K562 (cell line): Measurements from ENCODE around the gene HSPB1. TPM values are rescaled to one million over a fixed set of nuclear protein-coding genes. Genes with fewer than 3 reads are reported as not detected.

ENCODE experiments used
- ARID2 ChIP-seq: fragments of 450-650 bp; IDR thresholded peaks from 2 replicates; pipeline ENCODE4 v1.6.1; 2017; ENCODE audit warnings: antibody characterized with exemption, mild to moderate bottlenecking
- ATF1 ChIP-seq, 2 experiments: fragments of 450-650 bp in 1 of 2; IDR thresholded peaks; 2 replicates each; pipeline ENCODE4 v1.6.1; 2016; ENCODE audit warnings: missing compliant biosample characterization in 1 of 2, missing genetic modification characterization in 1 of 2
- BRD4 ChIP-seq: fragments of 200-600 bp; sonication (generic); IDR thresholded peaks from 2 replicates; pipeline ENCODE4 v1.6.1; 2017; ENCODE audit warnings: inconsistent platforms
- CBFA2T3 ChIP-seq: fragments of 450-650 bp; IDR thresholded peaks from 2 replicates; pipeline ENCODE4 v1.6.1; 2017
- CBX1 ChIP-seq: sonication (generic); IDR thresholded peaks from 2 replicates; pipeline ENCODE4 v1.6.1; 2016; ENCODE audit warnings: antibody characterized with exemption, low read depth, mild to moderate bottlenecking
- EGR1 ChIP-seq: fragments of 450-650 bp; conservative IDR thresholded peaks from 2 replicates; pipeline ENCODE4 v1.6.1; 2017; ENCODE audit warnings: mild to moderate bottlenecking
- ESRRA ChIP-seq: fragments of 450-650 bp; IDR thresholded peaks from 2 replicates; pipeline ENCODE4 v1.6.1; 2014; ENCODE audit warnings: low read depth, mild to moderate bottlenecking, moderate library complexity, borderline replicate concordance
- GABPB2 ChIP-seq: fragments of 250-450 bp; sonication (Bioruptor Pico); conservative IDR thresholded peaks from 2 replicates; pipeline ENCODE4 v1.5.1; 2021; ENCODE audit warnings: mild to moderate bottlenecking
- HDGF ChIP-seq: fragments of 450-650 bp; IDR thresholded peaks from 2 replicates; pipeline ENCODE4 v1.6.1; 2016
- JUN ChIP-seq, 2 experiments: sonication (generic) in 1 of 2; formaldehyde crosslinking in 1 of 2; IDR thresholded peaks; 2 replicates each; pipeline versions ENCODE4 v1.6.1 to v1.8.0; 2012 to 2022; ENCODE audit warnings: borderline replicate concordance in 2 of 2, mild to moderate bottlenecking in 2 of 2, improper control_type of control experiment in 1 of 2, low read depth in 1 of 2, low read length in 1 of 2, missing genetic modification reagents in 1 of 2
- MCM3 ChIP-seq: fragments of 450-650 bp; IDR thresholded peaks from 2 replicates; pipeline ENCODE4 v1.6.1; 2016
- MTA1 ChIP-seq: fragments of 450-650 bp; IDR thresholded peaks from 2 replicates; pipeline ENCODE4 v1.6.1; 2017; ENCODE audit warnings: borderline replicate concordance
- MYNN ChIP-seq, 2 experiments: sonication (generic); formaldehyde crosslinking in 1 of 2; IDR thresholded peaks; 2 replicates each; pipeline versions ENCODE4 v1.5.0 to v1.6.1; 2016 to 2020; ENCODE audit warnings: antibody characterized with exemption in 1 of 2, missing genetic modification reagents in 1 of 2
- PHTF2 ChIP-seq: fragments of 250-450 bp; sonication (Bioruptor Pico); IDR thresholded peaks from 2 replicates; pipeline ENCODE4 v1.5.0; 2021; ENCODE audit warnings: mild to moderate bottlenecking
- POLR2G ChIP-seq: fragments of 200-400 bp; formaldehyde crosslinking; IDR thresholded peaks from 2 replicates; pipeline ENCODE4 v1.6.1; 2017; ENCODE audit warnings: low read depth, mild to moderate bottlenecking, antibody characterized with exemption, low read length, moderate library complexity
- PRPF4 ChIP-seq: fragments of 200-400 bp; formaldehyde crosslinking; IDR thresholded peaks from one replicate; pipeline ENCODE4 v1.6.1; 2017; ENCODE audit warnings: low read length, low read depth, mild to moderate bottlenecking; ENCODE audit not compliant: insufficient read depth, poor library complexity, severe bottlenecking
- RBM34 ChIP-seq: fragments of 200-400 bp; formaldehyde crosslinking; IDR thresholded peaks from 2 replicates; pipeline ENCODE4 v1.6.1; 2018; ENCODE audit warnings: low read length, borderline replicate concordance; ENCODE audit not compliant: insufficient read depth
- SMARCA4 ChIP-seq: fragments of 450-650 bp; IDR thresholded peaks from 2 replicates; pipeline ENCODE4 v1.6.1; 2016
- SP1 ChIP-seq: sonication (generic); formaldehyde crosslinking; IDR thresholded peaks from 2 replicates; pipeline ENCODE4 v1.8.1; 2022; ENCODE audit warnings: mild to moderate bottlenecking, missing genetic modification reagents
- TRIM24 ChIP-seq, 2 experiments: fragments of 450-650 bp; IDR thresholded peaks; 2 replicates each; pipeline ENCODE4 v1.6.1; 2016
- ZNF165 ChIP-seq: fragments of 250-450 bp; sonication (Bioruptor Pico); IDR thresholded peaks from 2 replicates; pipeline ENCODE4 v1.4.0; 2020; ENCODE audit warnings: borderline replicate concordance
- ZNF717 ChIP-seq: fragments of 250-450 bp; sonication (Bioruptor Pico); IDR thresholded peaks from 2 replicates; pipeline ENCODE4 v1.5.0; 2021
- polyA plus RNA-seq, 8 experiments: library from polyadenylated mRNA; depleted of rRNA in 4 of 8; stranded (reverse) in 5 of 8; unstranded in 3 of 8; fragments of >200 nt; fragmentation: Nextera tagmentation in 2 of 8; fragmentation: Illumina TruSeq in 1 of 8; extraction: Ambion mirVana in 2 of 8; extraction: Trizol in 1 of 8; gene quantifications; 2 replicates each; pipeline versions ENCODE4 v1.2.1 to v1.2.3, GENCODE V29; 2011 to 2014; ENCODE audit warnings: inconsistent platforms in 1 of 8, missing spikeins in 1 of 8
- total RNA-seq, 7 experiments: library from RNA; depleted of rRNA in 6 of 7; stranded (reverse); fragments of >200 nt in 6 of 7; fragmentation: Illumina TruSeq in 2 of 7; extraction: Trizol in 2 of 7; gene quantifications; 2 replicates each; pipeline versions ENCODE4 v1.2.1 to v1.2.3, GENCODE V29; 2011 to 2021; ENCODE audit warnings: low replicate concordance in 1 of 7
- TF ChIP-seq, protein P1 (sequence below): fragments of 450-650 bp; formaldehyde crosslinking; IDR thresholded peaks from 2 replicates; pipeline ENCODE4 v1.4.0; 2020; ENCODE audit warnings: mild to moderate bottlenecking, moderate library complexity
- TF ChIP-seq, protein P2 (sequence below): fragments of 450-650 bp; IDR thresholded peaks from 2 replicates; pipeline ENCODE4 v1.7.1; 2018; ENCODE audit warnings: mild to moderate bottlenecking, low read depth; ENCODE audit not compliant: partially characterized antibody
- TF ChIP-seq, protein P3 (sequence below): fragments of 250-450 bp; sonication (Bioruptor Pico); IDR thresholded peaks from 2 replicates; pipeline ENCODE4 v1.5.0; 2021

Gene HSPB1
- total and polyA plus RNA-seq, 9 of the 15 experiments (the other 6 are each of a cell fraction or from before 2014, with no cell fraction given), result 27.1 to 522 (median 138) TPM

DNA sequence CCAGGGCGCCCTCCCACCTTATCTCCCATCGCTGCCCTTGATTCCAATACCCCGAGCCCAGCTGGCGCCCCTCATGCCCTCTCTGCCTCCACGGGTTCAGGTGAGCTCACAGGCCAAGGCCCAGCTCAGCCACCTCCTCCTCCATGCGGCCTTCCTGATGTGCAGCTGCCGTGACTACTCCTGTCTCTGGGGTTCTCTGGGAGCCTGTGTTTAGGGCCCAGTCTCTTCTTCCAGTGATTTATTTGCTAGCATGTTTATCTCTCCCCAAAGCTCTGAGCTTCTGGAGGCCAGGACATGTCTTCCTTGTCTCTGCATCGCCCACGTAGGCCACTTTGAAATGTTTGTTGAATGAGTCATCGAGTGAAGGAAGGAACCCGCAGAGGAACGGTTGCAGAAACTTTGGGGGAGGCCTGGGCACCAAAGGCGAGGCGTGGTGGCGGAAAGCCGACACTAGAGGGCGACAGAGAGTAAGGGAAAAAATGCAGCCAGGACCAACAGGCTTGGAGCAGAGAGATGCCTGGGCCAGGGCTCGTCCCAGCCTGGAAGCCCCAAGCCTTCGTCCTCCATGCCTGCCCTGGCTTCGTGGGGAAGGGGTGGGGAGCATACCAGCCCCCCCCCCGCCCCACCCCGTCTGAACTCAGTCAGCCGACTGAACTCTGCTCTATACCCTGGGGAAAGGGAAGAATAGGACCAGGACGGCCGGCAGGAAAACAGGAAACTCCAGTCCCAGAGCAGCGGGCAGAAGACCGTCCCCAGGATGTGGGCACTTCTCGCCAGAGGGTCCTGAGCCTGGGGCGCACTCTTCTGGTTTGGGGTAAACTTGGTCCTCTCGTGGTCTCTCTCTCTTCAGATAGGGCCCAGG, 10.9 kb upstream of the HSPB1 start (continued):
- TF ChIP-seq ARID2 (peak; percentile 97), CBFA2T3 (peak; percentile 84), EGR1 (peak; percentile 99), POLR2G (peak; percentile 71), CBX1 (peak; percentile 89; the same call in 1 of the 2 replicates), MCM3 (no peak), SP1 (CRISPR knock-in tag) (peak; percentile 87), PRPF4 (no peak), HDGF (no peak), ZNF717 (CRISPR knock-in tag) (no peak), MYNN (IDR thresholded peaks at IDR 0.05) (peak; percentile 90), MYNN (CRISPR knock-in tag; IDR thresholded peaks at IDR 0.05) (no peak), TRIM24 (IDR thresholded peaks at IDR 0.05) (peak in 1 of 2 experiments; percentile 59; a peak in 2 of 4 replicates), ATF1 (CRISPR knock-in tag; IDR thresholded peaks at IDR 0.05) (no peak), ATF1 (tag; IDR thresholded peaks at IDR 0.05) (peak; percentile 80), RBM34 (no peak), ZNF165 (no peak), BRD4 (no peak), GABPB2 (CRISPR knock-in tag) (no peak), MTA1 (peak; percentile 55; the same call in 1 of the 2 replicates), ESRRA (peak; percentile 70; the same call in 1 of the 2 replicates), SMARCA4 (peak; percentile 95), JUN (IDR thresholded peaks at IDR 0.05; ENCODE audit: borderline replicate concordance, low read depth, low read length) (peak; percentile 98), JUN (CRISPR knock-in tag; IDR thresholded peaks at IDR 0.05; ENCODE audit: borderline replicate concordance) (peak; percentile 96), PHTF2 (no peak; the same call in 1 of the 2 replicates)
- TF ChIP-seq, protein P1, sequence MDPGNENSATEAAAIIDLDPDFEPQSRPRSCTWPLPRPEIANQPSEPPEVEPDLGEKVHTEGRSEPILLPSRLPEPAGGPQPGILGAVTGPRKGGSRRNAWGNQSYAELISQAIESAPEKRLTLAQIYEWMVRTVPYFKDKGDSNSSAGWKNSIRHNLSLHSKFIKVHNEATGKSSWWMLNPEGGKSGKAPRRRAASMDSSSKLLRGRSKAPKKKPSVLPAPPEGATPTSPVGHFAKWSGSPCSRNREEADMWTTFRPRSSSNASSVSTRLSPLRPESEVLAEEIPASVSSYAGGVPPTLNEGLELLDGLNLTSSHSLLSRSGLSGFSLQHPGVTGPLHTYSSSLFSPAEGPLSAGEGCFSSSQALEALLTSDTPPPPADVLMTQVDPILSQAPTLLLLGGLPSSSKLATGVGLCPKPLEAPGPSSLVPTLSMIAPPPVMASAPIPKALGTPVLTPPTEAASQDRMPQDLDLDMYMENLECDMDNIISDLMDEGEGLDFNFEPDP (CRISPR knock-in tag), result no peak
- TF ChIP-seq, protein P2, sequence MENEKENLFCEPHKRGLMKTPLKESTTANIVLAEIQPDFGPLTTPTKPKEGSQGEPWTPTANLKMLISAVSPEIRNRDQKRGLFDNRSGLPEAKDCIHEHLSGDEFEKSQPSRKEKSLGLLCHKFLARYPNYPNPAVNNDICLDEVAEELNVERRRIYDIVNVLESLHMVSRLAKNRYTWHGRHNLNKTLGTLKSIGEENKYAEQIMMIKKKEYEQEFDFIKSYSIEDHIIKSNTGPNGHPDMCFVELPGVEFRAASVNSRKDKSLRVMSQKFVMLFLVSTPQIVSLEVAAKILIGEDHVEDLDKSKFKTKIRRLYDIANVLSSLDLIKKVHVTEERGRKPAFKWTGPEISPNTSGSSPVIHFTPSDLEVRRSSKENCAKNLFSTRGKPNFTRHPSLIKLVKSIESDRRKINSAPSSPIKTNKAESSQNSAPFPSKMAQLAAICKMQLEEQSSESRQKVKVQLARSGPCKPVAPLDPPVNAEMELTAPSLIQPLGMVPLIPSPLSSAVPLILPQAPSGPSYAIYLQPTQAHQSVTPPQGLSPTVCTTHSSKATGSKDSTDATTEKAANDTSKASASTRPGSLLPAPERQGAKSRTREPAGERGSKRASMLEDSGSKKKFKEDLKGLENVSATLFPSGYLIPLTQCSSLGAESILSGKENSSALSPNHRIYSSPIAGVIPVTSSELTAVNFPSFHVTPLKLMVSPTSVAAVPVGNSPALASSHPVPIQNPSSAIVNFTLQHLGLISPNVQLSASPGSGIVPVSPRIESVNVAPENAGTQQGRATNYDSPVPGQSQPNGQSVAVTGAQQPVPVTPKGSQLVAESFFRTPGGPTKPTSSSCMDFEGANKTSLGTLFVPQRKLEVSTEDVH, result peak; percentile 65
- TF ChIP-seq, protein P3, sequence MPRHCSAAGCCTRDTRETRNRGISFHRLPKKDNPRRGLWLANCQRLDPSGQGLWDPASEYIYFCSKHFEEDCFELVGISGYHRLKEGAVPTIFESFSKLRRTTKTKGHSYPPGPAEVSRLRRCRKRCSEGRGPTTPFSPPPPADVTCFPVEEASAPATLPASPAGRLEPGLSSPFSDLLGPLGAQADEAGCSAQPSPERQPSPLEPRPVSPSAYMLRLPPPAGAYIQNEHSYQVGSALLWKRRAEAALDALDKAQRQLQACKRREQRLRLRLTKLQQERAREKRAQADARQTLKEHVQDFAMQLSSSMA (CRISPR knock-in tag), result no peak
